Measurements from ENCODE around the gene FXYD2.

GRCh38 chr11:117849781-117850414 lies 25.4 kb upstream of the FXYD2 start:
- TF ChIP-seq, protein P1, sequence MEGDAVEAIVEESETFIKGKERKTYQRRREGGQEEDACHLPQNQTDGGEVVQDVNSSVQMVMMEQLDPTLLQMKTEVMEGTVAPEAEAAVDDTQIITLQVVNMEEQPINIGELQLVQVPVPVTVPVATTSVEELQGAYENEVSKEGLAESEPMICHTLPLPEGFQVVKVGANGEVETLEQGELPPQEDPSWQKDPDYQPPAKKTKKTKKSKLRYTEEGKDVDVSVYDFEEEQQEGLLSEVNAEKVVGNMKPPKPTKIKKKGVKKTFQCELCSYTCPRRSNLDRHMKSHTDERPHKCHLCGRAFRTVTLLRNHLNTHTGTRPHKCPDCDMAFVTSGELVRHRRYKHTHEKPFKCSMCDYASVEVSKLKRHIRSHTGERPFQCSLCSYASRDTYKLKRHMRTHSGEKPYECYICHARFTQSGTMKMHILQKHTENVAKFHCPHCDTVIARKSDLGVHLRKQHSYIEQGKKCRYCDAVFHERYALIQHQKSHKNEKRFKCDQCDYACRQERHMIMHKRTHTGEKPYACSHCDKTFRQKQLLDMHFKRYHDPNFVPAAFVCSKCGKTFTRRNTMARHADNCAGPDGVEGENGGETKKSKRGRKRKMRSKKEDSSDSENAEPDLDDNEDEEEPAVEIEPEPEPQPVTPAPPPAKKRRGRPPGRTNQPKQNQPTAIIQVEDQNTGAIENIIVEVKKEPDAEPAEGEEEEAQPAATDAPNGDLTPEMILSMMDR (IDR thresholded peaks at IDR 0.05; ENCODE audit: extremely low read depth in 1 of 2, insufficient read depth in 1 of 2, low read depth in 1 of 2, low read length in 2 of 2) = no peak
- TF ChIP-seq POLR2A (IDR thresholded peaks at IDR 0.05; ENCODE audit: low read depth, low read length) (no peak), EZH2 (IDR thresholded peaks at IDR 0.05; ENCODE audit: borderline replicate concordance, low read depth, low read length, severe bottlenecking) (no peak), JUN (IDR thresholded peaks at IDR 0.05; ENCODE audit: borderline replicate concordance, insufficient read depth, insufficient read length, low read depth) (no peak), POLR2AphosphoS5 (IDR thresholded peaks at IDR 0.05; ENCODE audit: insufficient read depth, low read depth, low read length) (no peak), MYC (IDR thresholded peaks at IDR 0.05; ENCODE audit: low read depth, low read length) (no peak), GATA2 (IDR thresholded peaks at IDR 0.05; ENCODE audit: insufficient read depth, insufficient read length, low read depth, low read length) (no peak), FOS (IDR thresholded peaks at IDR 0.05; ENCODE audit: borderline replicate concordance, insufficient read depth, low read length) (no peak)
- TF ChIP-seq, protein P2, sequence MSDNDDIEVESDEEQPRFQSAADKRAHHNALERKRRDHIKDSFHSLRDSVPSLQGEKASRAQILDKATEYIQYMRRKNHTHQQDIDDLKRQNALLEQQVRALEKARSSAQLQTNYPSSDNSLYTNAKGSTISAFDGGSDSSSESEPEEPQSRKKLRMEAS (IDR thresholded peaks at IDR 0.05; ENCODE audit: insufficient read depth, insufficient read length) = no peak

All from endothelial cell of umbilical vein (primary cell).